Hematopoietic multipotent progenitor cell treated with erythropoietin and hydrocortisone succinate and interleukin-3 and kit ligand, for 17 days (in vitro differentiated cells): ENCODE results near the gene MB.
"Not testable (repeated sequence)": the region's sequence is repeated elsewhere in the genome, so short reads cannot be mapped to it uniquely, and the experiment has no call there.

ENCODE experiments used
- DNase-seq: peaks from one replicate; pipeline ENCODE4 v3.0.0-alpha.2; 2015; ENCODE audit warnings: low spot score

MB gene

GRCh38 chr22:35637254-35637653 is 20.1 kb upstream of the MB start:
- DNase-seq: no peak

- no peak for DNase-seq
Measured at GRCh38 chr22:35634943-35635540, 17.9 kb upstream of the MB start.

GRCh38 chr22:35634015-35634414 is 16.9 kb upstream of the MB start:
- DNase-seq: no peak

GRCh38 chr22:35633520-35633919 is 16.4 kb upstream of the MB start:
- no peak for DNase-seq

- no peak for DNase-seq
Measured at GRCh38 chr22:35632935-35633334, 15.8 kb upstream of the MB start.

GRCh38 chr22:35631597-35631996 is 14.5 kb upstream of the MB start:
- DNase-seq: peak; percentile 10

- DNase-seq: no peak
Measured at GRCh38 chr22:35630891-35631290, 13.8 kb upstream of the MB start.

GRCh38 chr22:35630387-35630793 is 13.3 kb upstream of the MB start:
- no peak for DNase-seq

GRCh38 chr22:35629406-35630216 is 12.5 kb upstream of the MB start:
- DNase-seq: no peak

GRCh38 chr22:35628732-35629131 is 11.6 kb upstream of the MB start:
- DNase-seq: no peak

- no peak for DNase-seq
Measured at GRCh38 chr22:35627267-35628041, 10.3 kb upstream of the MB start.

- no peak for DNase-seq
Measured at GRCh38 chr22:35625763-35626432, 8.8 kb upstream of the MB start.

- no peak for DNase-seq
Measured at GRCh38 chr22:35624547-35624946, 7.4 kb upstream of the MB start.

GRCh38 chr22:35623885-35624284 is 6.8 kb upstream of the MB start:
- not testable (repeated sequence) for DNase-seq

GRCh38 chr22:35622191-35622913 is 5.2 kb upstream of the MB start:
- no peak for DNase-seq

- no peak for DNase-seq
Measured at GRCh38 chr22:35621451-35621850, 4.3 kb upstream of the MB start.

- DNase-seq: no peak
Measured at GRCh38 chr22:35620624-35621251, 3.6 kb upstream of the MB start.

GRCh38 chr22:35619336-35620094 is 2.4 kb upstream of the MB start:
- DNase-seq: no peak

- DNase-seq: no peak
Measured at GRCh38 chr22:35618427-35619223, 1.5 kb upstream of the MB start.

GRCh38 chr22:35616043-35616442 is 1.1 kb downstream of the MB start:
- no peak for DNase-seq
